Liver (tissue), 9 donors: Measurements from ENCODE around the gene PTPN9. TPM values are rescaled to one million over a fixed set of nuclear protein-coding genes. Genes with fewer than 3 reads are reported as not detected.

ENCODE experiments used
- DNase-seq: peaks from one replicate; pipeline ENCODE4 v3.0.0-alpha.2; 2017; ENCODE audit warnings: low spot score
- H3K27ac ChIP-seq, 2 donors: one replicate each; pipeline ENCODE4 v1.7.0; 2013; ENCODE audit warnings: inconsistent platforms in 2 of 2, low read length in 2 of 2, control low read depth in 1 of 2, low read depth in 1 of 2, mild to moderate bottlenecking in 1 of 2
- H3K27me3 ChIP-seq, 4 donors: one replicate each; pipeline versions ENCODE4 v1.6.1 to v1.7.0; 2013; ENCODE audit warnings: low read length in 3 of 4, inconsistent platforms in 1 of 4, mild to moderate bottlenecking in 1 of 4, moderate library complexity in 1 of 4; ENCODE audit not compliant: control insufficient read depth in 4 of 4, insufficient read depth in 4 of 4
- H3K36me3 ChIP-seq, 4 donors: one replicate each; pipeline versions ENCODE4 v1.6.1 to v1.7.0; 2013; ENCODE audit warnings: low read length in 3 of 4, mild to moderate bottlenecking in 3 of 4, low read depth in 1 of 4, moderate library complexity in 1 of 4; ENCODE audit not compliant: control insufficient read depth in 4 of 4, insufficient read depth in 3 of 4
- H3K4me1 ChIP-seq, 4 donors: one replicate each; pipeline versions ENCODE4 v1.6.1 to v1.7.0; 2013; ENCODE audit warnings: low read length in 3 of 4, mild to moderate bottlenecking in 3 of 4, moderate library complexity in 1 of 4; ENCODE audit not compliant: control insufficient read depth in 4 of 4, insufficient read depth in 4 of 4
- H3K4me3 ChIP-seq, 3 donors: one replicate each; pipeline versions ENCODE4 v1.6.1 to v1.7.0; 2013; ENCODE audit warnings: low read length in 3 of 3, control low read depth in 1 of 3, low read depth in 1 of 3, mild to moderate bottlenecking in 1 of 3
- H3K9ac ChIP-seq, 2 donors: one replicate each; pipeline ENCODE4 v1.7.0; 2013; ENCODE audit warnings: low read length in 2 of 2, mild to moderate bottlenecking in 2 of 2, moderate library complexity in 2 of 2, control low read depth in 1 of 2, low read depth in 1 of 2
- H3K9me3 ChIP-seq, 4 donors: one replicate each; pipeline versions ENCODE4 v1.6.1 to v1.7.0; 2013; ENCODE audit warnings: low read length in 3 of 4; ENCODE audit not compliant: control insufficient read depth in 4 of 4
- ATF3 ChIP-seq: IDR thresholded peaks from 2 replicates; pipeline ENCODE4 v1.6.1; 2016; ENCODE audit warnings: antibody characterized with exemption
- EGR1 ChIP-seq, 2 donors: IDR thresholded peaks; 2 replicates each; pipeline ENCODE4 v1.6.1; 2016 to 2018; ENCODE audit warnings: antibody characterized with exemption in 2 of 2, low read depth in 2 of 2
- FOXA1 ChIP-seq: IDR thresholded peaks from 2 replicates; pipeline ENCODE4 v1.6.1; 2016; ENCODE audit warnings: antibody characterized with exemption
- HNF4A ChIP-seq, 2 donors: conservative IDR thresholded peaks; 2 replicates each; pipeline ENCODE4 v1.6.1; 2016; ENCODE audit warnings: antibody characterized with exemption in 2 of 2, mild to moderate bottlenecking in 2 of 2
- HNF4G ChIP-seq: IDR thresholded peaks from 2 replicates; pipeline ENCODE4 v1.6.1; 2016; ENCODE audit warnings: antibody characterized with exemption
- MAX ChIP-seq: IDR thresholded peaks from 2 replicates; pipeline ENCODE4 v1.6.1; 2016; ENCODE audit warnings: antibody characterized with exemption
- NR2F2 ChIP-seq: IDR thresholded peaks from 2 replicates; pipeline ENCODE4 v1.6.1; 2016; ENCODE audit warnings: antibody characterized with exemption
- RXRA ChIP-seq, 2 donors: IDR thresholded peaks; 2 replicates each; pipeline ENCODE4 v1.6.1; 2017 to 2018; ENCODE audit warnings: antibody characterized with exemption in 2 of 2, mild to moderate bottlenecking in 1 of 2
- TAF1 ChIP-seq: conservative IDR thresholded peaks from 2 replicates; pipeline ENCODE4 v1.6.1; 2016; ENCODE audit warnings: antibody characterized with exemption, mild to moderate bottlenecking
- WGBS: extraction: QIAGEN DNeasy Blood & Tissue Kit; methylation state at CpG from one replicate; pipeline ENCODE4 v1.1.7; 2013; 5-methylcytosine and 5-hydroxymethylcytosine counted together
- polyA plus RNA-seq, 2 donors: library from polyadenylated mRNA; stranded (reverse) in 1 of 2; unstranded in 1 of 2; fragments of 200-250 nt in 1 of 2; fragments of >200 nt in 1 of 2; fragmentation: Nextera tagmentation in 1 of 2; extraction: Ambion mirVana in 1 of 2; gene quantifications; one replicate each; pipeline versions ENCODE4 v1.2.1 to v1.2.3, GENCODE V29; 2013 to 2015
- total RNA-seq, 2 donors: library from RNA; depleted of rRNA; stranded (reverse); fragments of >200 nt; gene quantifications; one replicate each; pipeline ENCODE4 v1.2.3, GENCODE V29; 2014
- TF ChIP-seq, protein P1 (sequence below): fragments of 150-350 bp; IDR thresholded peaks from 2 replicates; pipeline ENCODE4 v1.5.1; 2017; ENCODE audit warnings: improper control_type of control experiment, low read depth, low read length; ENCODE audit not compliant: missing input control
- donor health status: healthy.
- donor health status: healthy.
- donor health status: healthy.
- donor health status: healthy.
- donor health status: healthy.

PTPN9 gene
- total and polyA plus RNA-seq, 4 donors, result 5.4 to 14.1 (median 7.5) TPM

DNA sequence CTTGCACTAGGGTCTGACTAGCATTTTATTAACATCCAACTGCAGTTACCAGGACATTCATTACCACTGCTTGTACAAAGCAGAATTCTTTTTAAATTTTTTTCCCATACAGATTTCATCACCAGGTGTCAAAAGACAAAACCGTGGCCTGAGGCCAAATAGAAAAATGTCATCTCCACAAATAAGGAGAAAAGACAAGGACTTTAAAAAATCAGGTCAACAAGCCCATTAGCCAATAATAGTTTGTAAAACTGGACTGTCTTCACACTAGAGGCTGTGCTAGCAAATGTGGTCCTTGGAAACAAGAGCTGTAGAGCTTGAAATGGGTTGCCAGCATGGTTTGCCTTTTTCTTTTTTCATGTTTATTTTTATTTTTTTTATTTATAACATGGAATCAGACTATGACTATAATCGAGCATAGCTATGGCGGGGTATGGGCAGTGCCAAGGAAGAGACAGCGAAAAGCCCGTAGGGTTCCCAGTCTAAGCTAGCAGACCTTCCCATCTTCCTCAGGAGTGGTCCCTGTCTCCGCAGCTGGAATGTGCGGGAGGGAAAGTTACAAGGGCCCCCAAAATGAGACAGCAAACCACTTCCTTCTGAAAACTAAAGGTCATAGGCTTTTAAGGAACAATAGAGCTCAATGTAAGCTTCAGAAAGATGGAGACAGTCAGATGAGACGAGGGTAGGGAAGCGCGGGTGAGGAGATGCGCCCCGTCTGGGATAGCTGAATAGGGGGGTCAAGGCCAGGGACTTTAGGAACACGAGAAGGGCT is 1.5 kb downstream of the PTPN9 start:
- WGBS, result 15% methylated on average over 13 of the region's 13 CpGs
- DNase-seq, result no peak
- Histone ChIP-seq H3K27me3 (no peaks in the 10 kb centered on the region), H3K4me3 (peak overlapping the region; percentile 90 to 94 (median 93)), H3K9ac (peak overlapping the region; percentile 72 to 87), H3K27ac (peak overlapping the region; percentile 88 to 89), H3K36me3 (no peaks in the 10 kb centered on the region), H3K4me1 (peaks cover 11 to 17% (median 12%) of the 10 kb centered on the region in 4 donors), H3K9me3 (no peaks in the 10 kb centered on the region)
- TF ChIP-seq ATF3, result no peak
- TF ChIP-seq HNF4A (conservative IDR thresholded peaks at IDR 0.05), result no peak
- TF ChIP-seq EGR1 (IDR thresholded peaks at IDR 0.05; ENCODE audit: low read depth in 2 of 2), result no peak
- no peak for TF ChIP-seq MAX
- TF ChIP-seq NR2F2, result no peak
- TF ChIP-seq TAF1, result no peak
- TF ChIP-seq FOXA1, result no peak

DNA sequence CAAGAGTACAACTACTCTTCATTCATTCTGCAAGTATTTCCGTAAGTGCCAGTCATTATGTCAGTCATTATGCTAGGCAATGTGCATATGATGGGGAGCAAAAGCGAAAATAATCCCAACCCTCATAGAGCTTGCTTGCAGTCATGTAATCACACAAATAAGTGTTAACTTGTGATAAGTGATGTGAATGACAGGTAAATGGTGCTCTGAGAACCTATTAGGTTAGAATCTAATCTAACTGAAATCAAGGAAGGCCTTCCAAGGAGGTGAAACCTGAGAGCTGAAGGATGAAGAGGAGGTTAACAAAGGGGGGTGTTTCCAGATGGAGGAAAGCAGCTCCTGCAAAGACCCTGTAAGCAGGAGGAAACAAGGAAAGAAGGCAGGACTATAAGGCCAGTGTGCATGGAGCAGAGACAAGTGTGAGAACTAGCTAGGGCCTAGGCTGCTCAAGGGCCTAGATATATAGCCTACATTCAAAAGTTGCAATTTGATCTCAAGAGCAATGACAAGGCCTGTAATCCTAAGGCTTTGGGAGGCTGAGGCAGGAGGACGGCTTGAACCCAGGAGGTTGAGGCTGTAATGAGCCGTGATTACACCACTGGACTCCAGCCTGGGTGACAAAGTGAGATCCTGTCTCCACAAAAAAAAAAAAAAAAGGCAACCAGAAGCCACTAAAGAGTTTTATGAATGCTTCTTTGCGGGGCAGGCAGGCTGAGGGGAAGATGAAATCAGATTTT is 5.3 kb downstream of the PTPN9 start:
- Histone ChIP-seq H3K27me3 (no peaks in the 10 kb centered on the region), H3K9ac (no peak overlapping the region), H3K36me3 (no peaks in the 10 kb centered on the region), H3K4me3 (no peak overlapping the region), H3K4me1 (peaks cover 5 to 11% (median 7%) of the 10 kb centered on the region in 4 donors), H3K9me3 (no peaks in the 10 kb centered on the region), H3K27ac (no peak overlapping the region)
- DNase-seq, result no peak
- 96% methylated on average over 5 of the region's 5 CpGs for WGBS
- no peak for TF ChIP-seq RXRA (IDR thresholded peaks at IDR 0.05)
- TF ChIP-seq EGR1 (IDR thresholded peaks at IDR 0.05; ENCODE audit: low read depth in 2 of 2), result no peak
- no peak for TF ChIP-seq HNF4G
- no peak for TF ChIP-seq TAF1

GRCh38 chr15:75570126-75570845 is 8.8 kb downstream of the PTPN9 start:
- no peak overlapping the region for H3K9ac ChIP-seq
- no peaks in the 10 kb centered on the region for H3K9me3 ChIP-seq
- no peaks in the 10 kb centered on the region for H3K4me1 ChIP-seq
- TF ChIP-seq, protein P1, sequence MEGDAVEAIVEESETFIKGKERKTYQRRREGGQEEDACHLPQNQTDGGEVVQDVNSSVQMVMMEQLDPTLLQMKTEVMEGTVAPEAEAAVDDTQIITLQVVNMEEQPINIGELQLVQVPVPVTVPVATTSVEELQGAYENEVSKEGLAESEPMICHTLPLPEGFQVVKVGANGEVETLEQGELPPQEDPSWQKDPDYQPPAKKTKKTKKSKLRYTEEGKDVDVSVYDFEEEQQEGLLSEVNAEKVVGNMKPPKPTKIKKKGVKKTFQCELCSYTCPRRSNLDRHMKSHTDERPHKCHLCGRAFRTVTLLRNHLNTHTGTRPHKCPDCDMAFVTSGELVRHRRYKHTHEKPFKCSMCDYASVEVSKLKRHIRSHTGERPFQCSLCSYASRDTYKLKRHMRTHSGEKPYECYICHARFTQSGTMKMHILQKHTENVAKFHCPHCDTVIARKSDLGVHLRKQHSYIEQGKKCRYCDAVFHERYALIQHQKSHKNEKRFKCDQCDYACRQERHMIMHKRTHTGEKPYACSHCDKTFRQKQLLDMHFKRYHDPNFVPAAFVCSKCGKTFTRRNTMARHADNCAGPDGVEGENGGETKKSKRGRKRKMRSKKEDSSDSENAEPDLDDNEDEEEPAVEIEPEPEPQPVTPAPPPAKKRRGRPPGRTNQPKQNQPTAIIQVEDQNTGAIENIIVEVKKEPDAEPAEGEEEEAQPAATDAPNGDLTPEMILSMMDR, result no peak
- no peak for TF ChIP-seq FOXA1
- WGBS, result 80% methylated on average over 8 of the region's 8 CpGs
- no peaks in the 10 kb centered on the region for H3K36me3 ChIP-seq
- H3K27me3 ChIP-seq, result no peaks in the 10 kb centered on the region
- no peak for DNase-seq
- no peak overlapping the region for H3K4me3 ChIP-seq
- no peak overlapping the region for H3K27ac ChIP-seq
